CD4-positive, CD25-positive, alpha-beta regulatory T cell (primary cell): ENCODE results near the gene HAUS8. TPM values are rescaled to one million over a fixed set of nuclear protein-coding genes. Genes with fewer than 3 reads are reported as not detected.
"Not testable (repeated sequence)": the region's sequence is repeated elsewhere in the genome, so short reads cannot be mapped to it uniquely, and the experiment has no call there.

Experiments
- ATAC-seq, 2 donors: fragments of 150-1000 bp; cut with Tn5 transposase; one replicate each; pipeline ENCODE4 v1.10.0; 2021; ENCODE audit warnings: low read depth in 2 of 2, moderate number of reproducible peaks in 2 of 2, moderate library complexity in 1 of 2
- DNase-seq, 3 donors: peaks; one replicate each; pipeline versions ENCODE4 v3.0.0 to v3.0.0-alpha.2; 2012 to 2022; ENCODE audit warnings: mixed read lengths in 1 of 3
- H3K27ac ChIP-seq: one replicate; pipeline ENCODE4 v1.7.0; 2013; ENCODE audit warnings: mild to moderate bottlenecking, low read length; ENCODE audit not compliant: insufficient read depth, poor library complexity, severe bottlenecking
- H3K27me3 ChIP-seq: one replicate; pipeline ENCODE4 v1.7.0; 2013; ENCODE audit warnings: low read length; ENCODE audit not compliant: control insufficient read depth, insufficient read depth
- H3K36me3 ChIP-seq: one replicate; pipeline ENCODE4 v1.7.0; 2013; ENCODE audit warnings: mild to moderate bottlenecking, low read length, moderate library complexity; ENCODE audit not compliant: control insufficient read depth, insufficient read depth
- H3K4me1 ChIP-seq: 2 replicates; pipeline ENCODE4 v1.7.0; 2013; ENCODE audit warnings: mild to moderate bottlenecking, low read length; ENCODE audit not compliant: insufficient read depth, control insufficient read depth, poor library complexity, severe bottlenecking
- H3K4me3 ChIP-seq: one replicate; pipeline ENCODE4 v1.7.0; 2013; ENCODE audit warnings: low read depth, mild to moderate bottlenecking, low read length, moderate library complexity
- H3K9me3 ChIP-seq, 2 experiments: 1 replicate in 1 of 2; 2 replicates in 1 of 2; pipeline ENCODE4 v1.7.0; 2013; ENCODE audit warnings: low read length in 2 of 2, mild to moderate bottlenecking in 1 of 2, moderate library complexity in 1 of 2; ENCODE audit not compliant: control insufficient read depth in 2 of 2
- H3K27ac Mint-ChIP-seq, 3 donors: one replicate each; pipeline ENCODE4 v1.8.0; 2020 to 2022; ENCODE audit warnings: mild to moderate bottlenecking in 3 of 3, mixed read lengths in 3 of 3, moderate library complexity in 2 of 3
- H3K27me3 Mint-ChIP-seq: one replicate; pipeline ENCODE4 v1.8.0; 2022; ENCODE audit warnings: mild to moderate bottlenecking, mixed read lengths
- H3K36me3 Mint-ChIP-seq: one replicate; pipeline ENCODE4 v1.8.0; 2020; ENCODE audit warnings: mixed read lengths
- H3K4me1 Mint-ChIP-seq, 4 donors: one replicate each; pipeline ENCODE4 v1.8.0; 2020 to 2022; ENCODE audit warnings: mixed read lengths in 4 of 4, mild to moderate bottlenecking in 1 of 4
- H3K4me3 Mint-ChIP-seq, 4 donors: one replicate each; pipeline ENCODE4 v1.8.0; 2020 to 2022; ENCODE audit warnings: mild to moderate bottlenecking in 4 of 4, mixed read lengths in 4 of 4, moderate library complexity in 3 of 4
- H3K9me3 Mint-ChIP-seq, 7 donors: one replicate each; pipeline ENCODE4 v1.8.0; 2020 to 2022; ENCODE audit warnings: mixed read lengths in 7 of 7, mild to moderate bottlenecking in 3 of 7, moderate library complexity in 2 of 7
- polyA plus RNA-seq, 4 donors: library from polyadenylated mRNA; unstranded; fragments of 300-500 nt; fragmentation: Illumina TruSeq; gene quantifications; one replicate each; pipeline ENCODE4 v1.2.3, GENCODE V29; 2021
- total RNA-seq: library from RNA; stranded (reverse); gene quantifications from one replicate; pipeline ENCODE4 v1.2.3, GENCODE V29; 2022

Gene HAUS8
- total and polyA plus RNA-seq, 5 donors from 2014 or later, result 11.0 to 26.9 (median 11.2) TPM

DNA sequence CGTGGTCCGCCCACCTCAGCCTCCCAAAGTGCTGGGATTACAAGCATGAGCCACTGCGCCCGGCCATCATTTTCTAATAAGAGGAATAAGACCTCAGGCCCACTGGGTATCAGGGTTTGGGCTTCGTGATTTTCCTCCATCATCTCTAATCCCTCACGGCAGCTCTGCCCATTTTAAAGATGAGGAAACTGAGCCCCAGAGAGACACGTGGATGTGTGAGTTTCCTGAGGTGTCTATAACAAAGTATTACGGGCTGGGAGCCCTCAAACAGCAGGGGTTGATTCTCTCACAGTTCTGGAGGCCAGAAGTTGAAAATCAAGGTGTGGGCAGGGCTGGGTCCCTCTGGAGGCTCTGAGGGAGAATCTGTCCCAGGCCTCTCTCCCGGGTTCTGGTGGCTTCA is 34.0 kb upstream of the HAUS8 start:
- Histone ChIP-seq H3K36me3 (peaks cover 33% of the 10 kb centered on the region), H3K9me3 (no peaks in the 10 kb centered on the region), H3K27ac (no peak overlapping the region), H3K4me1 (no peaks in the 10 kb centered on the region), H3K27me3 (no peaks in the 10 kb centered on the region), H3K4me3 (no peak overlapping the region)
- H3K4me3 Mint-ChIP-seq, result no peak overlapping the region
- H3K4me1 Mint-ChIP-seq, result peaks cover 0 to 42% (median 22%) of the 10 kb centered on the region in 4 donors
- no peaks in the 10 kb centered on the region for H3K9me3 Mint-ChIP-seq
- H3K36me3 Mint-ChIP-seq, result peaks cover 23% of the 10 kb centered on the region
- peak overlapping the region in 2 of 3 donors; percentile 60 to 81 for H3K27ac Mint-ChIP-seq
- ATAC-seq (no peak), DNase-seq (no peak)
- H3K27me3 Mint-ChIP-seq, result no peaks in the 10 kb centered on the region

DNA sequence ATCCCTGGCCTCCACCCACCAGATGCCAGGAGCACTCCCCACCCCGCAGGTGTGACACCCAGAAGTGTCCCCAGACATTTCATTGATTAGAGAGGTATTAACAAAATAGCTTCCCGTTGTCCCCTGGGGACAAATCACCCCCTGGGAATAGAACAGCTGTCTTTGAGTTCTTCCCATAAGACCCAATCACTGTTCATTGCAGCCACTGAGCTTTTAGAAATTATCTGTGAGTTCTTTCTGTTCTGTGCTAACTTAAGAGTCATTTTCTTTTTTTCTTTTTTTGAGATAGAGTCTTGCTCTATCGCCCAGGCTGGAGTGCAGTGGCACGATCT is 33.2 kb upstream of the HAUS8 start:
- Mint-ChIP-seq H3K27ac (peak overlapping the region in 1 of 3 donors; percentile 36), H3K4me3 (no peak overlapping the region), H3K4me1 (peaks cover 0 to 40% (median 23%) of the 10 kb centered on the region in 4 donors), H3K36me3 (peaks cover 25% of the 10 kb centered on the region), H3K27me3 (no peaks in the 10 kb centered on the region), H3K9me3 (no peaks in the 10 kb centered on the region)
- ATAC-seq (no peak), DNase-seq (no peak)
- H3K27ac ChIP-seq, result no peak overlapping the region
- no peaks in the 10 kb centered on the region for H3K9me3 ChIP-seq
- H3K36me3 ChIP-seq, result peaks cover 34% of the 10 kb centered on the region
- no peaks in the 10 kb centered on the region for H3K4me1 ChIP-seq
- no peak overlapping the region for H3K4me3 ChIP-seq
- H3K27me3 ChIP-seq, result no peaks in the 10 kb centered on the region

DNA sequence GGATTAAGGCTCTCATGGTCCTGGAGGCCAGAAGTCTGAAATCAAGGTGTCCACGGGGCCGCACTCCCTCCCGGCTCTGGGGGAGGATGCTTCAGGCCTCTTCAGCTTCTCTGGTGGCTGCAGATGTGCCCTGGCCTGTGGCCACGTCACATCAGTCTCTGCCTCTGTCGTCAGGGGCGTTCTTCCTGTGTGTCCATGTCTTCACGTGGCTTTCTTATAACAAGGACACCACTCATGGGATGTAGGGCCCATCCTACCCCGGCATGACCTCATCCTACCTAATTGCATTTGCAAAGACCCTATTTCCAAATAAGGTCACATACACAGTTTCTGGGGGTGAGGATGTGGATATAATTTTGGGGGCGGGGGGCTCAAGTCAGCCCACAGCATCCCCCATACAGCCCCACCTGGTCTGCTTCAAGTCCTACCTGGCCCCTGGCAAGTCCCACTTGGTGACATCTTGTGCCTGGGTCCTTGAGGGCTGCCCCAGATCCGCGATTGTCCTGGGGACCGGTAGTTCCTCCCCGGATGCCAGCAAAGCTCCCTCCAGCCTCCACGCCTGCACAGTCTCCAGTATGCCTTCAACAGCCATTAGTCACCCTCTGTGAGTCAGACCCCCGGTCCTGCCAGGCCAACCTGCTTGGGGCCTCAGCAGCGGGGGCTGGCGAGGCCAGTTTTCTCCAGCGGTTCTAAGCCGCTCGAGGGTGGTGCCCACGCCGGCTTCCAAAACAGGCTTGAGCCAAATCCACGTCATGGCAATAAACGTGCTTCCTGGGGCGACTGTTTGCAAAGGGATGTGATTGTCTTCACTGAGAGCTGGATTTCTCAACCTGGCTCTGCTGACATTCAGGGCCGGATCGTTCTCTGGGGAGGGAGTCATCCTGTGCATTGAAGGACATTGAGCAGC is 32.5 kb upstream of the HAUS8 start:
- DNase-seq, result no peak

DNA sequence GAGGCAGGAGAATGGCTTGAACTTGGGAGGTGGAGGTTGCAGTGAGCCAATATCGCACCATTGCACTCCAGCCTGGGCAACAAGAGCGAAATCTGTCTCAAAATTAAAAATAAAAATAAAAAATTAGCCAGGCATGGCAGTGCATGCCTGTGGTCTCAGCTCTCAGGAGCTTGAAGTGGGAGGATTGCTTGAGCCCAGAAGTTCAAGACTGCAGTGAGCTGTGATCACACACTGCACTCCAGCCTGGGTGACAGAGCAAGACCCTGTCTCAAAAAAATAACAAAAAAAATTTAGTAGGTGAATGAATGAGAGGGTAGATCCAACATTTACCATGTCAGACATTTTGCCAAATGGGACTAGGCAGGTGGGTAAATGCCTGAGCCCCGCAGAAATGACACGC is 31.7 kb upstream of the HAUS8 start:
- not testable (repeated sequence) for H3K9me3 Mint-ChIP-seq, H3K27ac ChIP-seq
- H3K4me1 Mint-ChIP-seq, result peaks cover 0 to 39% (median 23%) of the 10 kb centered on the region in 4 donors

More for the DNA sequence above, 32.5 kb upstream of the HAUS8 start:
- H3K27ac Mint-ChIP-seq, result peak overlapping the region in 1 of 3 donors; percentile 59
- H3K4me3 Mint-ChIP-seq, result no peak overlapping the region
- Histone ChIP-seq H3K27ac (no peak overlapping the region), H3K36me3 (peaks cover 41% of the 10 kb centered on the region), H3K27me3 (no peaks in the 10 kb centered on the region), H3K9me3 (peaks cover 0 to 3% of the 10 kb centered on the region in 2 experiments), H3K4me1 (no peaks in the 10 kb centered on the region), H3K4me3 (no peak overlapping the region)
- no peaks in the 10 kb centered on the region for H3K9me3 Mint-ChIP-seq
- peaks cover 0 to 41% (median 24%) of the 10 kb centered on the region in 4 donors for H3K4me1 Mint-ChIP-seq
- no peaks in the 10 kb centered on the region for H3K27me3 Mint-ChIP-seq
- ATAC-seq, result peak; percentile 45 to 52
- peaks cover 25% of the 10 kb centered on the region for H3K36me3 Mint-ChIP-seq

DNA sequence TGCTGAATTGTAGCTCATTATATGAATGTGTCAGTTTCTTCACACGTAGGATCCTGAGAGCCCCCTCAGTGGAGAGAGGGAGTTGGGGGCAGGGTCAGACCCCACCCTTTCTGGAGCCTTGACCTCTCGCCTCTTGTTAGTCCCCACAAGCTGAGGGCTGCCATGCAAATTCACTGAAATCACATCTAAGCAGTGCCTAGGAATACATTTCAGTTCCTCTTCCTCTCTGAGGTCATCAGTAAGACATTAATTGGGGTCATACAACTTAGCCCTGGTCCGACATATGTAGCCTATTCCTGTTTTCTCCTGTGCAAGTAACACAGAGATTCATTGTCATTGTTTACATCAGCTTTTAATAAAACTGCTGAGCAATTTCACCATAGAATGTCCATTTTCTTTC is 30.3 kb upstream of the HAUS8 start:
- H3K4me1 ChIP-seq, result no peaks in the 10 kb centered on the region

More for the DNA sequence above, 31.7 kb upstream of the HAUS8 start:
- not testable (repeated sequence) for H3K27me3 Mint-ChIP-seq, H3K27ac Mint-ChIP-seq, H3K4me3 Mint-ChIP-seq, ATAC-seq, H3K27me3 ChIP-seq, H3K4me3 ChIP-seq, DNase-seq, H3K9me3 ChIP-seq, H3K4me1 ChIP-seq
- H3K36me3 Mint-ChIP-seq, result peaks cover 31% of the 10 kb centered on the region
- peaks cover 49% of the 10 kb centered on the region for H3K36me3 ChIP-seq

DNA sequence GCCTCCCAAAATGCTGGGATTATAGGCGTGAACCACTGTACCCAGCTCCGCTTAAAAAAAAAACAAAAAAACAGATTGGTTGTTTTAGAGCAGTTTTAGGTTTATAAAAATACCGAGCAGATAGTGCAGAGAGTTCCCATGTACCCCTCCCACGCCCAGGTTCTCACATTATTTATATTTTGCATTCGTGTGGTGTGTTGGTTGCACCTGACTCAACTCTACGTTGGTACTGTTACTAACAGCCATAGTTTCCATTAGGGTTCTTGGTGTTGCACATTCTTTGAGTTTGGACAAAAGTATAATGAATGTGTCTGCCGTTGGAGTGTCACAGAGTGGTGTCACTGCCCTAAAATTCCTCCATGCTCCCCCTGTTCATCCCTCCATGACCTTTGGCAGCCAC is 29.4 kb upstream of the HAUS8 start:
- Histone ChIP-seq H3K4me3 (no peak overlapping the region), H3K36me3 (peaks cover 56% of the 10 kb centered on the region), H3K27me3 (no peaks in the 10 kb centered on the region), H3K4me1 (no peaks in the 10 kb centered on the region), H3K9me3 (peaks cover 0 to 3% of the 10 kb centered on the region in 2 experiments), H3K27ac (no peak overlapping the region)
- Mint-ChIP-seq H3K9me3 (no peaks in the 10 kb centered on the region), H3K36me3 (peaks cover 32% of the 10 kb centered on the region), H3K27me3 (no peaks in the 10 kb centered on the region), H3K4me1 (peaks cover 0 to 41% (median 21%) of the 10 kb centered on the region in 4 donors), H3K4me3 (no peak overlapping the region), H3K27ac (no peak overlapping the region)
- ATAC-seq (no peak), DNase-seq (no peak)

More for the DNA sequence above, 30.3 kb upstream of the HAUS8 start:
- Histone ChIP-seq H3K27ac (no peak overlapping the region), H3K27me3 (no peaks in the 10 kb centered on the region), H3K4me3 (no peak overlapping the region), H3K36me3 (peaks cover 54% of the 10 kb centered on the region), H3K9me3 (peaks cover 0 to 3% of the 10 kb centered on the region in 2 experiments)
- no peak for DNase-seq
- Mint-ChIP-seq H3K36me3 (peaks cover 31% of the 10 kb centered on the region), H3K9me3 (no peaks in the 10 kb centered on the region), H3K27me3 (no peaks in the 10 kb centered on the region), H3K4me3 (no peak overlapping the region), H3K27ac (peak overlapping the region in 1 of 3 donors; percentile 74), H3K4me1 (peaks cover 0 to 40% (median 22%) of the 10 kb centered on the region in 4 donors)
- ATAC-seq, result no peak

DNA sequence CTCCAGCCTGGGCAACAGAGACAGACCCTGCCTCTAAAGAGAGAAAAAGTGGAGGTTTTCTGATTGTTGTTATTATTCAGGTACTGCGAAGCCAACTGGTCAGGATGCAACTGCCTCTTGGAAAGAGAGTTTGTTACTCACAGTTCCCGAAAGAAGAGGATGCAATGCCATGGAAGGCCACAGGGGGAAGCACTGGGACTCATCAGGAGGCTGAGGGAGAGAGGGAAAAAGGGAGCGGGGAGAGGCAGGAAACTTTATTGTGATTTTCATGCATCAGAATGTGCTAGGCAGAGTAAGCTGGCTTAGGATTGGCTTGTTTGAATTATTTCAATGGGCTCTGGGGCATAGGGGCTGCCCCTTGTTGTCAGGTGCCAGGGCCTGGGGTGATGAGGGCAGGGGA is 27.9 kb upstream of the HAUS8 start:
- Mint-ChIP-seq H3K27me3 (no peaks in the 10 kb centered on the region), H3K4me3 (no peak overlapping the region), H3K27ac (peak overlapping the region in 2 of 3 donors; percentile 25 to 56), H3K4me1 (peaks cover 0 to 40% (median 24%) of the 10 kb centered on the region in 4 donors), H3K36me3 (peaks cover 36% of the 10 kb centered on the region), H3K9me3 (no peaks in the 10 kb centered on the region)
- H3K27me3 ChIP-seq, result no peaks in the 10 kb centered on the region
- peaks cover 62% of the 10 kb centered on the region for H3K36me3 ChIP-seq
- DNase-seq (peak in 1 of 3 donors; percentile 32), ATAC-seq (no peak)
- H3K27ac ChIP-seq, result no peak overlapping the region
- H3K4me3 ChIP-seq, result no peak overlapping the region
- no peaks in the 10 kb centered on the region for H3K4me1 ChIP-seq
- H3K9me3 ChIP-seq, result peaks cover 0 to 3% of the 10 kb centered on the region in 2 experiments
